EL (cell line): ENCODE data around the gene PLXNC1.
"Not testable (repeated sequence)": the region's sequence is repeated elsewhere in the genome, so short reads cannot be mapped to it uniquely, and the experiment has no call there.

Experiments
- DNase-seq: peaks from one replicate; pipeline ENCODE4 v3.0.0-alpha.2; 2016

Gene PLXNC1

DNA sequence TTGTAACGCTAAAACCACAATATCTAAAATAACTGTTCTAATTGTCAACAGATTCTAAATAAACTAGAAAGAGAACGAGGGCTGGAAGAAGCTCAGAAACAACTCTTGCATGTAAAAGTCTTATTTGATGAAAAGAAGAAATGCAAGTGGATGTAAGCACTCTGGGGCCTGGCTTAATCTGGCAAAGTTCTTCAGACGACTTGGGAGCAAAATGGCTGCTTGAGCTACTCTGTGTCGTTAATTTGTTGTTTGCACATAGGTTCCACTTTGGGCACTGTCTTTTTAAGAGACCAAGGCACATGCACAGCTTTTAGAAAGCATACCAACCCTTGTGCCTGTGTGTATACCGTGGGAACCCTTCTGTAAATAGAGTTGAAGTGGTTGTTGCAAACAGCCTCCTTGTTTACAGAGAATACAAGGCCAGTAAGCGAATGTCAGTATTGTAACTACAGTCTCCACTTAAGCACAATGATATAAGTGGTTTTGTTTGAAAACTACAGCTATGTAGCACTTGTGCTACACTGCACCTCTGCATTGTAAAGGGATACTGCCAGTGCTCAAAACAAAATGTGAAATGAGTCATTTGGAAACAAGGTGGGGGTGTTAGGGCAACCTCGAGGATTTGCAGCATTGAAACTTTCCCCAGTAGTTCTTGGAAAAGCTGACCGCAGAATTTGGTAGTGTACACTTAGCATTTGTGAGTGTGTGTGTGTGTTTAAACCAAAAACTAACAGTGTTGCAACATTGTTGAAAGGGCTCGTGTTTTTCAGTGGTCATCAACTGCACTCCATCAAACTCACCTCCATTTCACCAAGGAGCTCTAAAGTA, 157.0 kb downstream of the PLXNC1 start:
- DNase-seq = no peak

DNA sequence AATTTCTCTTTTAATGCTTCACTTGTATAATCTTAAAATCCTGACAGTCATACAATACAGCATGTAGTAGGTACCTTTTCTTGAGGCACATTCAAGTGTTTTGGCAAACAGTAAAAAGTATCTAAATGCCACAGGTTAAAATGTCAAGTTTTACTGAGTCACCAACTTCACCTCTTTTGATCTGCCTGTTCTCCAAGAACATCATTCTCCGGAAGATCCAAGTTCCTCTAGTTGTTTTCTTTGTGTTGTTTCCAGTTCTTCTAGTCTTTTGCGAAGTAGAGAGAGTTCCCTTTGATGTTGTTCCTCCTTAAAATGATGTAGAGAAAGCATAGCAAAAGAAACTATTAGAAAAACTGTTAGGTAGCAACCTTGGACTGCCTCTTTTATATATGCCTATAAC, 160.2 kb downstream of the PLXNC1 start:
- no peak for DNase-seq

DNA sequence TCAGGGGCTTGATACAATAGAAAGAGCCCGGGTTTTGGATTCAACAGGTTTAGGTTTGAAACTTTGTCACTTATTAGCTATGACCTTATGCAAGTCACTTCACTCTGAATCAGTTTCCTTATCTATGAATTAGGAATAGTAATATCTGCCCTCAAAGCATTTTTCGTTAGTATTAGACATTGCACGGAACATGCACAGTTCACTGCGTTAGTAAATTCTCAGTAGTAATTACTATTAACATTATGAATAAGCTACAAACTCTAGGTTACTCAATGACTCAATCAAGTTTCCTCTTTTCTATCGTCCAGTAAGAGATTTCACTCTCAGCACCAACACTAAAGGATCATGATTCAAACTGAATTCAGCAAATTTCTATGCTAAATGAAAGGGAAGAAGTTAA, 161.0 kb downstream of the PLXNC1 start:
- DNase-seq = no peak

DNA sequence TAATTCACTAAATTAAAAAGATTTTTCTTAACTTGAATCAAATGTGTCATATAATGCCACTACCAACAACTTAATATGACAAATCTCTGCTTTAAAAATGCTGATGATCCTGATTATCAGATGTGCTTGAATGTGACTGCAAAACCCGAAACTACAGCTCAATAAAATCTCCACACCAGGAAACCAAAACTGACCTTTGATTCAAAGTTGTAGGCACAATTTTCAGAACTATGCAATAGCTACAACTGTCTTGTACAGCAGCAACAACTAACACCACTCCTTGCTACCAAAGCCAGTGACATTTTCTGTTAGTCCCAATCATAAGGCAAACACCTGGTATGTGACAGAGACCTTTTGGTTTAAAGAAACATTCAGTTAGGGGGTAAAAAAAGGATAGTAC, 164.0 kb downstream of the PLXNC1 start:
- DNase-seq = no peak

DNA sequence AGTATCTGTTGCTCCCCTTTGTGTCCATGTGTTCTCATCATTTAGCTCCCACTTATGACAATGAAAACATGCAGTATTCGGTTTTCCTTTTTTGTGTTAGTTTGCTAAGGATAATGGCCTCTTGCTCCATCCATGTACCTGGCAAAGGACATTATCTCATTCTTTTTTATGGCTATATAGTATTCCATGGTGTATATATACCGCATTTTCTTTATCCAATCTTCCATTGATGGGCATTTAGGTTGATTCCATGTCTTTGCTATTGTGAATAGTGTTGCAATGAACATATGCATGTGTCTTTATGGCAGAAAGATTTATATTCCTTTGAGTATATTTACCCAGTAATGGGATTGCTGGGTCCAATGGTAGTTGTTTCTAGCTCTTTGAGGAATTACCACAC, 168.2 kb downstream of the PLXNC1 start:
- DNase-seq = not testable (repeated sequence)

DNA sequence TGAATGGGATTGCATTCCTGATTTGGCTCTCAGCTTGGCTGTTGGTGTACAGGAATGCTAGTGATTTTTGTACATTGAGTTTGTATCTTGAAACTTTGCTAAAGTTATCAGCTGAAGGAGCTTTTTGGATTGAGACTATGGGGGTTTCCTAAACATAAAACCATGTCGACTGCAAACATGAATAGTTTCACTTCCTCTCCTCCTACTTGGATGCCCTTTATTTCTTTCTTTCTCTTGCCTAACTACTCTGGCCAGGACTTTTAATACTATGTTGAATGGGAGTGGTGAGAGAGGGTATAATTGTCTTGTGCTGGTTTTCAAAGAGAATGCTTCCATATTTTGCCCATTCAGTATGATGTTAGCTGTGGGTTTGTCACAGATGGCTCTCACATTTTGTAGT, 169.8 kb downstream of the PLXNC1 start:
- DNase-seq = no peak

DNA sequence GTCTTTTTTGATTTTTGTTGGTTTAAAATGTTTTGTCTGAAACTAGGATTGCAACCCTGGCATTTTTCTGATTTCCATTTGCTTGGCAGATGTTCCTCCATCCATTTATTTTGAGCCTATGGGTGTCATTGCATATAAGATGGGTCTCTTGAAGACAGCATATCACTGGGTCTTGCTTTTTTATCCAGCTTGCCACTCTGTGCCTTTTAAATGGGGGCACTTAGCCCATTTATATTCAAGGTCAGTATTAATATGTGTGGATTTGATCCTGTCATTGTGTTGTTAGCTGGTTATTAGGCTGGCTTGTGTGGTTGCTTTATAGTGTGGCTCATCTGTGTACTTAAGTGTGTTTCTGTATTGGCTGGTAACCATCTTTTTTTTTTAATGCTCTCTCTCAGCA, 171.7 kb downstream of the PLXNC1 start:
- DNase-seq = no peak

DNA sequence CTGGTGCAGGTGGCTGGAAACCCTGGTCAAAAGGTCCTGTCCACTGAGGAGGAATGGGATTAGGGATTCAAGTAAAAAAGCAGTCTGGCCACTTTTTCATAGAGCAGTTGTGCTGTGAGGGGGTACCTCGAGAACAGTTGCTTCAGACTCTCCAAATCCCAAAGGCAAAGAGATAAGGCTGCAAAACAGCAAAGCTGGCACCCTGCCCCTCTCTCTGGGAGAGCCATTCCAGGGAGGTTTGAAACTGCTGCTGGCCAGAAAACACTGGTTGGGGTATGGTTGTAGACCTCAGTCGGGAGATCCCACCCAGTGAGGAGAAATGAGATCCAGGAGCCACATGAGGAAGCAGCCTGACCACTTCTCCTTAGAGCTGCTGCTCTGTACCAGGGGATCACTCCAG, 174.0 kb downstream of the PLXNC1 start:
- DNase-seq = no peak

DNA sequence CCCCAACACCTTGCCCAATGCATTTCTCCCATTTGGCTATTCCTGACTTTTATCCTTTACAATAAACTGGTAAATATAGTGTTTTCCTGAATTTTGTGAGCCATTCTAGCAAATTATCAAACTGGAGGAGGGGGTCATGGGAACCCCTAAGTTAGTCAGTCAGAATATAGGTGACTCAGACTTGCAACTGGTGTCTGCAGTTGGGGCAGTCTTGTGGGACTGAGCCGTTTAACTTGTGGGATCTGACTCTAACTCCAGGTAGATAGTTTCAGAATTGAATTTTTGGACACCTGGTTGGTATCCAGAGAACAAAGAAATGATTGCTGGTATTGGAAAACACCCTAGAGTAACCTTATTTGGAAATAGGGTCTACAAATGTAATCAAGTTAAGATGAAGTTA, 177.9 kb downstream of the PLXNC1 start:
- DNase-seq = no peak

DNA sequence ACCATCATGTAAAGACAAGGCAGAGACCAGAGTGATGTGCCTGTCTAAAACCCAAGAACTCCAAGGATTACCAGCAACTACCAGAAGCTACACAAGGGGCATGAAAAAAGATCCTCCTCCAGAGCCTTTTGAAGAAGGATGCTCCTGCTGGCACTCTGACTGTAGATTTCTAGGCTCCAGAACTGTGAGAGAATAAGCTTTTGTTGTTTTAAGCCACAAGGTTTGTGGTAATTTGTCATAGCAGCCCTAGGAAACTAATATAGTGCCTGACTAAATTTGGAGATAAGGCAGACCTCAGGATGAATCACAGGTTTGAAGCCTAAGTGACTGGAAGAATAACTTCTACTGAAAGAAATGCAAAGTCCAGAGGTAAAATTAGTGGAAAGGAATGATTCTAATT, 178.3 kb downstream of the PLXNC1 start:
- peak; percentile 85 for DNase-seq

DNA sequence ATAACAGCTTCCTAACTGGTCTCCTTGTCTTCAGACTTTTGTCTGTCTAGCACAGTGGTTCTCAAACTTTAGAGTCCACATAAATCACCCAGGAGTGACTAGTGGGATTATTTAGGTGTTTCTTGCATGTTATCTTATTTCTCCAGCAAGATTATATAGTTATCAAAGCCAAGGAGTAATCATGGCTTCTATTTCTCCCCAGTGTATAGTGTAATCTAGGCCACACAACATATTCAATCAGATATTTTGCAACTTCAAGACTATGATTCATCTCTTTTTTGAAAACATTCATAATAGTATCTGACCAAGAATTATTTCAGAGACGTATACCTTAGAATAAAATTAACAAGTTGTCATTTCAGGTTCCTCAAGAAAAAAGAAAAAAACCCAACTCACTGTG, 179.4 kb downstream of the PLXNC1 start:
- DNase-seq = no peak

DNA sequence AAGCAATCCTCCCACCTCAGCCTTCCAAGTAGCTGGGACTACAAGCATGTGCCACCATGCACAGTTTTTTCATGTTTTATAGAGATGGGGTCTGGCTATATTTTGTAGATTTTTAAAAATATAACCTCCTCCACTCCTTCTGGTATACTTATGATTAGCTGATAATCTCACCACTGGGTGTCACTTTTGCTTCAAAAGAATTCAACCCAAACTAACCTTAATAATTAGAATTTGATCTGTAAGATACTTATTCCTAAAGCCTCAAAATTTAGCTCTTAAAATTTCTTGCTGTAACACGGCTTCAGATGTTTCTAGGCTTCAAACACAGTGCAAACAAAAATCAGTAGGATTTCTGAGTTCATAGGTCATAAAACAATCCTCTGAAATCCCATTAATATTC, 181.0 kb downstream of the PLXNC1 start:
- DNase-seq = no peak

DNA sequence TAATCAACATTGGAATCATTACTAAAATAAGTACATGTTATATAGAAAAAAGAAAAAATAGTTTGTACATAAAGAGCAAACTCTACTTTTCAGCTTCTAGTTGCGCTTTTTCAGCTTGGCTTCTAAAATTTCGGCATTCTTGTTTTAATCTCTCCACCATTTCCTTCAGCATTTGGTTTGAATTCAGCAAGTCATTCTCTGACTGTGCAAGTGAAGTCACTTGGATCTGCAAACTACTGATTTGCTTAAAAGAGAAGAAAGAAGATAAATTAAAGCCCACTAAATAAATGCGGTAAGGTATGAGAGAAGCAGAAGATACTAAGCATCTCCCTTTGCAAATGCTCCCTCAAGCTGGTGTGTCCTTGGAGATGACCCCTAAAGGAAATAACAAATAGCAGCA, 185.0 kb downstream of the PLXNC1 start:
- DNase-seq = no peak

DNA sequence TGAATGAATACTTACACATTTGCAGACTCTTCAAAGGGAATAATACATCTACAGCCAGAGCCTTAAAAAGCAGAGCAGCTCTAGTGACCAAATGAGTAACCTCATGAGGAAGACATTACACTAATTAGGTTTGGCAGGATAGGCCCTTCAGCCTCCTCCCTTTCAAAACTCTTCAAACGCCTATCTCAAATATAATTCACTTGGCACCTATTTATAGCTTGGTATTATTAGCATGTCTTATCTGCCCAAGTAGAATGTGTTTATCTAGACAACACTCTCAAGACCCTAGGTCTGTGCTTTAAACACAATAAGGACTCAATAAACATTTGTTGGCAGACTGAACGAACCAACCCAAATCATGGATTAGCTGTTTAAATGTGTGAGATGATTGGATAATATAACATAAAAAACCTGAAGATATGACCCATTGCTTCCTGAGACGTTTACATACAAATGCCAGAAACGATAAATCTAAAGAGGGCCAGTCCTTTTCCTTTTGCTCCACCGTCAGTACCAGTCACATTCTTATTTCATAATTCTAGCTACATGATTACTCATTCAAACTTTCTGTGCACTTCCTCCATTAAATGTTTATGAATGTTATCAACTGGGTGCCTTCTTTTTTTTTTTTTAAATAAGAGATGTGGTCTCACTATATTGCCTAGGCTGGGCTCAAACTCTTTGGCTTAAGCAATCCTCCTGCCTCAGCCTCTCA, 188.0 kb downstream of the PLXNC1 start:
- DNase-seq = peak; percentile 5

DNA sequence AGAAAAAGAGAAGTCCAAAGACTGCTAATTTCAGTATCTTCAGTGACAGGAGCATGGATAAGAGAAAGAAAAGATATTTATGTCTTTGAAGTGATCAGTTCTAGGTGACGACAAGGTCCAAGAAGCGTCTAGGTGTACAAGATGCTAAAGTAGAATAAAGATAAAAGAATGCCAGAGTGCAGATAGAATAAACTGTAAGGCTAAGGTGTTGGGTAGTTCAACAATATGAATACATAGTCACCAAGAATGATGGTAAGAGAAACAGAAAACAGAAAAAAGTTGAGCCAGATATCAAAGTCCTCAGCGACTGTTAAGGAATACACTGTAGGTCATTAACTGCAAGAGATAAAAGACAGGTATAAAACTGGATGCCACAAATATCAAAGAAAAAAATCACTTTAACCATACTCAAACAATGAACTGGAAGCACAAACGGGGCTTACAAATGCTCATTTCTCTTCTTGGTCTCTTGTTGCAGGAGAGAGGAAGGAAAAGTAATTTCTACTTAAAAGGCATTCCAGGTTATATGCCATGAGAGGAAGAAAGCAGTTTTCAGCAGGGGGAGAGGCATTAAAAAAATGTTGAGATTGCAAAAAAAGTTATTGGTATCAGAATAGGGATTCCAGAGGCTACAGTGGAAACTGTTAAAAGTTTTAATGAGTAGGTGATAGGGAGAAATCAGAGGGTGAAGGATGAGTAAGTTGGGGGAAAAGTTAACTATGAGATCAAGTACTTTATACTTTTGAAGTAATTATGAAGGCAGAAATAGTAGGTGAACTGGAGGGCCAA, 189.8 kb downstream of the PLXNC1 start:
- no peak for DNase-seq

DNA sequence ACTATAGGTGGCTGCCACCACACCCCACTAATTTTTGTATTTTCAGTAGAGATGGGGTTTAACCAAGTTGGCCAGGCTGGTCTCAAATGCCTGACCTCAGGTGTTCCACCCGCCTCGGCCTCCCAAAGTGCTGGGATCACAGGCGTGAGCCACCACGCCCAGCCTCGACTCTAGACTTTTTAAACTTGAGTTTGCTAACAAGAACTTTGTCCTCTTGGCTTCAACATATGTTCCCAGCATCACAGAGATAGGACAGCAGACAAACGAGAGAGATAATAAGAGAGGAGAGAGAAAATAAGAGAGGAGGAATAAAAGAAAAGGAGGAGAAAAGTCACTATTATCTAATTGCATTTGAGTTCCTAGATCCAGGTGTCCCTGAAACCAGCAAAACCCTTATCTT, 192.2 kb downstream of the PLXNC1 start:
- DNase-seq = no peak

DNA sequence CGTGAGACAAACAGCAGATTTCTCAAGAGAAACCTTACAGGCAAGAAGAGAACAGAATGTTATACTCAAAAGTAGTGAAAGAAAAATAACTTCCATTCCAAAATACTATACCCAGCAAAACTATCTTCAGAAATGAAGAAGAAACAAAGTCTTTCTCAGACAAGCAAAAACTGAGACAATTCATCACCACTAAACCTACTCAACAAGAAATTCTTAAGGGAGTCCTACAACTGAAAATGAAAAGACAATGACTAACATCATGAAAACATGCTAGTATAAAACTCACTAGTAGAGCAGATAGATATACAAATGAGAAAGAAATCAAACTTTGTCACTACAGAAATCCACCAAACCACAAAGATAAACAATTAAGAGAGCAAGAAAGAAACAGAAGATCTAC, 204.8 kb downstream of the PLXNC1 start:
- no peak for DNase-seq
